Measurements from ENCODE around the gene ZNF443.
"Not testable (repeated sequence)": the region's sequence is repeated elsewhere in the genome, so short reads cannot be mapped to it uniquely, and the experiment has no call there.

The ZNF443 gene

GRCh38 chr19:12453495-12453894 is 12.7 kb upstream of the ZNF443 start:
- Histone ChIP-seq H3K27me3 (ENCODE audit: insufficient read depth, low read depth) (no peaks in the 10 kb centered on the region), H3K27ac (no peak overlapping the region), H3K4me2 (no peak overlapping the region), H3K79me2 (ENCODE audit: insufficient read depth, low read depth) (no peaks in the 10 kb centered on the region), H3K36me3 (ENCODE audit: insufficient read depth) (no peaks in the 10 kb centered on the region), H3K4me1 (ENCODE audit: low read depth, poor library complexity, severe bottlenecking) (no peaks in the 10 kb centered on the region), H3K4me3 (IDR thresholded peaks at IDR 0.05; ENCODE audit: insufficient read depth, low read depth, low read length) (no peak overlapping the region), H2AFZ (ENCODE audit: low read depth) (no peak overlapping the region), H3K9ac (no peak overlapping the region), H4K20me1 (ENCODE audit: insufficient read depth) (no peaks in the 10 kb centered on the region)
- no peak for TF ChIP-seq CTCF (conservative IDR thresholded peaks at IDR 0.05; ENCODE audit: low read depth, low read length)

DNA sequence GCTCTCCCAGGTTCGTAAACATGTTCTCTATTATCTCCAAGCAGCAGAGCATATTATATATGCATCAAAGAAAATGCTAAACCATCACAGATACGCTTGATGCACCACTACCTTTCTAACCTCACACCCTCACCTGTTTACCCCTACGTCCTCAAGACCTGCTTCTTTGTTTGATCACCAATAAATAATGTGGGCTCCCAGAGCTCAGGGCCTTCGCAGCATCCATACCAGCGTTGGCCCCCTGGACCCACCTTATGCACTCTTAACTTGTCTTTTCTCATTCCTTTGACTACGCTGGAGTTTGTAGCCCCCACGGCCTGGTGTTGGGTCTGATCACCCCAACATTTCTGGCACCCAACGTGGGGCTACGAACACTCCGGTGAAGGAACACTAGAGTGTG is 10.0 kb upstream of the ZNF443 start:
- no peak overlapping the region for H3K27ac ChIP-seq
- no peak for TF ChIP-seq CTCF (conservative IDR thresholded peaks at IDR 0.05; ENCODE audit: low read depth, low read length)
- H3K4me1 ChIP-seq (ENCODE audit: low read depth, poor library complexity, severe bottlenecking): no peaks in the 10 kb centered on the region
- H2AFZ ChIP-seq (ENCODE audit: low read depth): no peak overlapping the region
- no peak overlapping the region for H3K4me2 ChIP-seq
- H3K4me3 ChIP-seq (IDR thresholded peaks at IDR 0.05; ENCODE audit: insufficient read depth, low read depth, low read length): no peak overlapping the region
- H3K36me3 ChIP-seq (ENCODE audit: insufficient read depth): no peaks in the 10 kb centered on the region
- no peak overlapping the region for H3K9ac ChIP-seq
- no peaks in the 10 kb centered on the region for H4K20me1 ChIP-seq (ENCODE audit: insufficient read depth)
- H3K79me2 ChIP-seq (ENCODE audit: insufficient read depth, low read depth): no peaks in the 10 kb centered on the region
- no peaks in the 10 kb centered on the region for H3K27me3 ChIP-seq (ENCODE audit: insufficient read depth, low read depth)

- no peaks in the 10 kb centered on the region for H4K20me1 ChIP-seq (ENCODE audit: insufficient read depth)
- H3K79me2 ChIP-seq (ENCODE audit: insufficient read depth, low read depth): no peaks in the 10 kb centered on the region
- H3K4me3 ChIP-seq (IDR thresholded peaks at IDR 0.05; ENCODE audit: insufficient read depth, low read depth, low read length): no peak overlapping the region
- no peaks in the 10 kb centered on the region for H3K36me3 ChIP-seq (ENCODE audit: insufficient read depth)
- H3K27ac ChIP-seq: no peak overlapping the region
- no peaks in the 10 kb centered on the region for H3K27me3 ChIP-seq (ENCODE audit: insufficient read depth, low read depth)
- H3K4me2 ChIP-seq: no peak overlapping the region
- H2AFZ ChIP-seq (ENCODE audit: low read depth): no peak overlapping the region
- no peaks in the 10 kb centered on the region for H3K4me1 ChIP-seq (ENCODE audit: low read depth, poor library complexity, severe bottlenecking)
- TF ChIP-seq CTCF (conservative IDR thresholded peaks at IDR 0.05; ENCODE audit: low read depth, low read length): no peak
- H3K9ac ChIP-seq: no peak overlapping the region
Observed at GRCh38 chr19:12448808-12449207, 8.0 kb upstream of the ZNF443 start.

- peak overlapping the region; percentile 58 for H3K27ac ChIP-seq
- not testable (repeated sequence) for H3K4me1 ChIP-seq (ENCODE audit: low read depth, poor library complexity, severe bottlenecking); H3K79me2 ChIP-seq (ENCODE audit: insufficient read depth, low read depth); H3K36me3 ChIP-seq (ENCODE audit: insufficient read depth); H3K27me3 ChIP-seq (ENCODE audit: insufficient read depth, low read depth); H4K20me1 ChIP-seq (ENCODE audit: insufficient read depth); H3K4me3 ChIP-seq (IDR thresholded peaks at IDR 0.05; ENCODE audit: insufficient read depth, low read depth, low read length)
- peak overlapping the region; percentile 81 for H2AFZ ChIP-seq (ENCODE audit: low read depth)
- H3K9ac ChIP-seq: peak overlapping the region; percentile 69
- peak overlapping the region; percentile 71 for H3K4me2 ChIP-seq
Observed at GRCh38 chr19:12439686-12440540, 908 bp downstream of the ZNF443 start.

GRCh38 chr19:12430726-12431299 is 10.0 kb downstream of the ZNF443 start:
- H3K79me2 ChIP-seq (ENCODE audit: insufficient read depth, low read depth): not testable (repeated sequence)

More at GRCh38 chr19:12430726-12431299, 10.0 kb downstream of the ZNF443 start:
- H2AFZ ChIP-seq (ENCODE audit: low read depth); H3K36me3 ChIP-seq (ENCODE audit: insufficient read depth); H3K9ac ChIP-seq; H3K4me3 ChIP-seq (IDR thresholded peaks at IDR 0.05; ENCODE audit: insufficient read depth, low read depth, low read length); H4K20me1 ChIP-seq (ENCODE audit: insufficient read depth); H3K4me1 ChIP-seq (ENCODE audit: low read depth, poor library complexity, severe bottlenecking); H3K27me3 ChIP-seq (ENCODE audit: insufficient read depth, low read depth); H3K27ac ChIP-seq; H3K4me2 ChIP-seq: not testable (repeated sequence)

Measured in KMS-11 (cell line).